ENCODE data around the gene BDNF. TPM values are rescaled to one million over a fixed set of nuclear protein-coding genes. Genes with fewer than 3 reads are reported as not detected.

The BDNF gene
- total RNA-seq, result 13.1 and 33.3 TPM in 2 replicates

DNA sequence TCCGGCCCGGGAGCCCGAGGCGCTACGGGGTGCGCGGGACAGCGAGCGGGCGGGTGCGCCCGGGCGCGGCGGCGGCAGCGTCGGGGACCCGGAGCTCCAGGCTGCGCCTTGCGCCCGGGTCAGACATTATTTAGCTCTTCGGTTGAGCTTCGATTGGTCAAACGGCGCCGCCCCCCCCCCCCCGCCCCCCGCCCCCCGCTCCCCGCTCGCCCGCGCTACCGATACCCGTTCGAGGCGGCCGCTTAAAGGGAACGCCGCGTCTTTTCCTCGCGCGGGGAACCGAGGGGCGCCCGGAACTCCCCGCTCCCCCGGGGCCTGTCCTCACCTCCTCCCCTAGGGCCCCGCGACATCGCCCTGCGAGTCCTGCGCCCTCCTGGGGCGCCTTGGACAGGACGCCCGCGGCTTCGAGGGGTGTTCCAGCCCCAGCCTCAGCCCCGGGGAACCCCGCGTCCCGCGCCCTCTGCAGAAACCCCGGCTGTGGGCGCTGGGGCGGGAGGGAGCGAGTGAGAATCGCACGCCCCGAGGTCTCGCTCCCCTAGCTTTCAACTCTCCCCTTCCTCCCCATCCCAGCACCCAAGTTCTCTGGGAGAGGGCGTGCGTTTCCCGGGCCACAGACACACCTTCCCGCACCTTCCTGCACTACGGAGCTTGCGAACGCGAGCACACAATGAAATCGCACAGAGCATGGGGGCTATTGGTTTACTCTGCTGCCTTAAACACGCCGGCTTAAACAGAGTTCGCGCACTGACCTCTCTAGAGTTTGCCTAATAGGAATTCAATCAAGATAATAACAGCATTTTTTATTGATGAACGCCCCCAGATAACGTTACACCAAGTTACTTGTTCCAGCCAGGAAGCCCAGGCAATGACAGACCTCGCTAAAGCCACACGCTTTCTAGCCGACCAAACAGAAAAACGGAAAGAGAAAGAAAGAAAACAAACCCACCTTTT lies at the start of gene BDNF:
Gene BDNF (minus strand): TSS at position 105 of the 951 bp plus-strand sequence. CDS start 41,891 bp downstream, outside the sequence.

Other genes starting within 250 kb of the BDNF start
- gene LGR4, start 227.7 kb downstream of the BDNF start, total RNA-seq, result 45.5 and 55.3 TPM in 2 replicates
- 53.9 and 56.1 TPM in 2 replicates for gene LIN7C, start 193.7 kb downstream of the BDNF start, total RNA-seq